ENCODE results near the gene UQCR10.
A peak's percentile ranks its signal among the peaks of the same experiment; 100 is the strongest.

Gene UQCR10

GRCh38 chr22:29766632-29767170, 468 bp upstream of the UQCR10 start, which contains the start of gene ZMAT5 (continued):
- TF ChIP-seq TSHZ1 (tag by site-specific recombination; IDR thresholded peaks at IDR 0.05; ENCODE audit: borderline replicate concordance), result no peak
- peak; percentile 20; the same call in 1 of the 2 replicates for TF ChIP-seq INSM2 (tag by site-specific recombination; IDR thresholded peaks at IDR 0.05)
- no peak for TF ChIP-seq ZNF621 (tag by site-specific recombination; IDR thresholded peaks at IDR 0.05)
- no peak for TF ChIP-seq ELK4 (IDR thresholded peaks at IDR 0.05; ENCODE audit: borderline replicate concordance, low read depth, low read length)
- 0 out of 2 replicates have a peak, but pooled peaks have one; percentile 28 for TF ChIP-seq KLF9 (tag by site-specific recombination; IDR thresholded peaks at IDR 0.05; ENCODE audit: low read depth)
- peak; percentile 97 for TF ChIP-seq SP3 (tag by site-specific recombination; IDR thresholded peaks at IDR 0.05)
- no peak for TF ChIP-seq ZNF26 (tag by site-specific recombination; IDR thresholded peaks at IDR 0.05)
- peak; percentile 69 for TF ChIP-seq ZNF366 (tag by site-specific recombination; conservative IDR thresholded peaks at IDR 0.05)
- no peak for TF ChIP-seq ZBTB1 (tag by site-specific recombination; IDR thresholded peaks at IDR 0.05)
- TF ChIP-seq ZNF248 (tag by site-specific recombination; IDR thresholded peaks at IDR 0.05), result no peak
- TF ChIP-seq ZEB2 (tag by site-specific recombination; IDR thresholded peaks at IDR 0.05), result 0 out of 2 replicates have a peak, but pooled peaks have one; percentile 52
- TF ChIP-seq ZNF239 (tag by site-specific recombination; IDR thresholded peaks at IDR 0.05), result no peak
- no peak for TF ChIP-seq ZNF596 (tag by site-specific recombination; IDR thresholded peaks at IDR 0.05)
- TF ChIP-seq ZNF580 (tag by site-specific recombination; IDR thresholded peaks at IDR 0.05), result peak; percentile 39; the same call in 1 of the 2 replicates
- no peak for TF ChIP-seq MYNN (tag by site-specific recombination; IDR thresholded peaks at IDR 0.05; ENCODE audit: borderline replicate concordance)
- TF ChIP-seq IKZF3 (tag by site-specific recombination; IDR thresholded peaks at IDR 0.05), result peak; percentile 97
- TF ChIP-seq ZBTB8A (tag by site-specific recombination; IDR thresholded peaks at IDR 0.05), result peak; percentile 55

- H3K27ac ChIP-seq (ENCODE audit: extremely low read depth, low read depth, low read length), result peak overlapping the region; percentile 87; the same call in 1 of the 2 replicates
- ChIA-PET CTCF (interaction anchor here (0.6 kb wide), 1 partner anchor 81 kb away, joined by 4 read pairs; no protein-coding TSS in a partner anchor), POLR2A (no interaction called here)
- H3K4me1 ChIP-seq (ENCODE audit: control insufficient read depth, insufficient read depth, low read length), result peaks cover 2% of the 10 kb centered on the region; the same call in 1 of the 2 replicates
- peak overlapping the region; percentile 80 for H3K4me3 ChIP-seq (ENCODE audit: low read depth, low read length)
- H3K9me3 ChIP-seq (ENCODE audit: control insufficient read depth, insufficient read depth, low read depth, low read length), result no peaks in the 10 kb centered on the region
- H3K36me3 ChIP-seq (ENCODE audit: control insufficient read depth in 2 of 2, insufficient read depth in 1 of 2, low read length in 2 of 2), result peaks cover 11 to 32% of the 10 kb centered on the region in 2 experiments
- TF ChIP-seq ZNF211 (tag by site-specific recombination; IDR thresholded peaks at IDR 0.05; ENCODE audit: low read depth), result no peak
- TF ChIP-seq ZNF548 (tag by site-specific recombination; IDR thresholded peaks at IDR 0.05), result no peak
- no peak for TF ChIP-seq ZNF626 (tag by site-specific recombination; IDR thresholded peaks at IDR 0.05)
- TF ChIP-seq BCL6B (tag by site-specific recombination; IDR thresholded peaks at IDR 0.05), result no peak
- no peak for TF ChIP-seq GLI2 (tag by site-specific recombination; IDR thresholded peaks at IDR 0.05; ENCODE audit: borderline replicate concordance, low read depth)
- TF ChIP-seq KLF7 (tag by site-specific recombination; IDR thresholded peaks at IDR 0.05; ENCODE audit: borderline replicate concordance), result no peak
- no peak for TF ChIP-seq ZNF580 (tag by site-specific recombination; IDR thresholded peaks at IDR 0.05)
- TF ChIP-seq ZNF214 (tag by site-specific recombination; IDR thresholded peaks at IDR 0.05; ENCODE audit: borderline replicate concordance), result no peak
Observed at GRCh38 chr22:29768052-29768693, 1.0 kb downstream of the UQCR10 start.

Data from HEK293 (cell line).